Sigmoid colon (tissue), 4 donors: ENCODE measurements around the gene HAO2.

Source experiments
- EP300 ChIP-seq, 4 donors: sonication (generic); formaldehyde crosslinking; IDR thresholded peaks; one replicate each; pipeline ENCODE4 v1.6.1; 2017; ENCODE audit warnings: antibody characterized with exemption in 4 of 4
- POLR2AphosphoS5 ChIP-seq, 4 donors: sonication (generic); formaldehyde crosslinking; IDR thresholded peaks; one replicate each; pipeline ENCODE4 v1.6.1; 2017; ENCODE audit warnings: antibody characterized with exemption in 4 of 4

- TF ChIP-seq EP300 (IDR thresholded peaks at IDR 0.05) (no peak), POLR2AphosphoS5 (IDR thresholded peaks at IDR 0.05) (no peak)
Measured at GRCh38 chr1:119420638-119421037, 52.1 kb downstream of the HAO2 start.
